Fibroblast of gingiva (primary cell): ENCODE results near the gene DZIP3.
"Not testable (repeated sequence)": the region's sequence is repeated elsewhere in the genome, so short reads cannot be mapped to it uniquely, and the experiment has no call there.

Source experiments
- DNase-seq: peaks from one replicate; pipeline ENCODE4 v3.0.0-alpha.2; 2011; ENCODE audit warnings: low read depth

Gene DZIP3

GRCh38 chr3:108602249-108602934 is 12.9 kb downstream of the DZIP3 start:
- DNase-seq, result no peak

GRCh38 chr3:108602935-108603294 is 13.4 kb downstream of the DZIP3 start:
- DNase-seq, result no peak

GRCh38 chr3:108603691-108604090 is 14.2 kb downstream of the DZIP3 start:
- DNase-seq, result peak; percentile 6

DNA sequence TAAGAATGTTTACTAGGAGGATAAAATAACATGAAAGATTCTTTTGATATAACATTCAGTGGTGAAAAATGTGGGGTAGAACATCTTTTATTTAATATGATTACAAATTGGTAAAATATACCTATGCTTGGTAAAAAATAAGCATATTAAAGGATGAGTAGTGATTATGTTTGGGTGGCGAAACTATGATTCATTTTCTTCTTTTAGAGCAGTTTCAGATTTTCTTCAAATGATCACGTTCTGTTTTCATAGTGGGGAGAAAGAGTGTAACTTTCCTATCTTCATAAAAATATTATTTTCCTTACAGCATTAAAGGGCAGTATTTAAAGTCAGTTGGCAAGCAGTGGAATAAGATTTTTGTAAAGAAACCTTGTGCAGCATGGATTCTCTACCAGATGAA is 15.5 kb downstream of the DZIP3 start:
- DNase-seq, result no peak

GRCh38 chr3:108605491-108605890 is 16.0 kb downstream of the DZIP3 start:
- no peak for DNase-seq

DNA sequence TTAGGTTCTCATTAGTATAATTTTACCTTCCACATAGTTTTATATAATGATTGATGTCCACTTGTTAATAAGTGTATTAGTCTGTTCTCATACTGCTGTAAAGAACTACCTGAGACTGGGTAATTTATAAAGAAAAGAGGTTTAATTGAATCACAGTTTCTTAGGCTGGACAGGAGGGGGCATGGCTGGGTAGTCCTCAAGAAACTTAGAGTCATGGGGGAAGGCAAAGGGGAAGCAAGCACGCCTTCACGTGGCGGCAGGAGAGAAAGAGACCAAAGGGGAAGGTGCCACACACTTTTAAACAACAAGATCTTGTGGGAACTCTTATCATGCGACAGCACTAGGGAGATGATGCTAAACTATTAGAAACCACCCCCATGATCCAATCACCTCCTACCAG is 19.2 kb downstream of the DZIP3 start:
- no peak for DNase-seq

- DNase-seq, result no peak
Observed at GRCh38 chr3:108610651-108611050, 21.1 kb downstream of the DZIP3 start.

GRCh38 chr3:108616090-108616489 is 26.6 kb downstream of the DZIP3 start:
- not testable (repeated sequence) for DNase-seq

DNA sequence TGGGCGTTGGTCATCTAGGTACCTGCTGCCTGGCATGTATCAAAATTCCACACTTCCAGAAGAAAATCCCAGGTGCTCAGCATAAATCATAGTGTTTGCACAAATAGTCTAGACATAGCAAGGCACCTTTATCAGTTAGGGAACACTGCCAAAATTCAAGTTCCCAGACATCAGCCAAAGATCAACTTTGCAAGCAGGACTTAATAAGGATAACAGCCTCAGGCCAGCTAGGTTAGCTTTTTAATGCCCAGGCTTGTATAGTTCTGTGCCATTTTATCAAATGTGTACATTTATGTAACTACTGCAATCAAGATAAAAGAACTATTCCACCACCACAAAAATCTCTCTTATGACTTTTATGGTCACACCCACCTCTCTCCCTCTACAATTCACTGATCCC is 30.7 kb downstream of the DZIP3 start:
- DNase-seq, result no peak

- no peak for DNase-seq
Observed at GRCh38 chr3:108623504-108623903, 34.0 kb downstream of the DZIP3 start.

GRCh38 chr3:108629974-108630373 is 40.5 kb downstream of the DZIP3 start:
- no peak for DNase-seq

DNA sequence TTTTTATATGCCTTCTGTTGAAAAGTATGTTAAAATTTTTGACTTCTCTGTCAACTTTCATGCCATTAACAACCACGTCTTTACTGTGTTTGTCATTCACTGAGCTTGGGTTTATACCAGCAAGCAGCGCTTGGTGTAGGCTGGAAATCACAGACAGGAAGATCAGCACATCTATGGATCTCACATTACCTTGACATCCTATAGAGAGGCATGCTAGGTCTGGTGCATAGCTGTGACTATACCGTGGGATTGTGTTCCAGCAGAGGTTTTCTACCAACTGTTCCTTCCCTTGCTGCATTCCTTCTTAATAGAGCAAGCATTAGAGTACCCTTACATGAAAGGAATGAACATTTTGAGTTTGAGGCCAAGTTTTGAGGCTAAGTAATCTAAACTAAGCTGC is 53.0 kb downstream of the DZIP3 start:
- no peak for DNase-seq

- DNase-seq, result no peak
Observed at GRCh38 chr3:108645364-108645763, 55.8 kb downstream of the DZIP3 start.

GRCh38 chr3:108655664-108656063 is 66.1 kb downstream of the DZIP3 start:
- not testable (repeated sequence) for DNase-seq

GRCh38 chr3:108661699-108662098 is 72.2 kb downstream of the DZIP3 start:
- DNase-seq, result no peak

DNA sequence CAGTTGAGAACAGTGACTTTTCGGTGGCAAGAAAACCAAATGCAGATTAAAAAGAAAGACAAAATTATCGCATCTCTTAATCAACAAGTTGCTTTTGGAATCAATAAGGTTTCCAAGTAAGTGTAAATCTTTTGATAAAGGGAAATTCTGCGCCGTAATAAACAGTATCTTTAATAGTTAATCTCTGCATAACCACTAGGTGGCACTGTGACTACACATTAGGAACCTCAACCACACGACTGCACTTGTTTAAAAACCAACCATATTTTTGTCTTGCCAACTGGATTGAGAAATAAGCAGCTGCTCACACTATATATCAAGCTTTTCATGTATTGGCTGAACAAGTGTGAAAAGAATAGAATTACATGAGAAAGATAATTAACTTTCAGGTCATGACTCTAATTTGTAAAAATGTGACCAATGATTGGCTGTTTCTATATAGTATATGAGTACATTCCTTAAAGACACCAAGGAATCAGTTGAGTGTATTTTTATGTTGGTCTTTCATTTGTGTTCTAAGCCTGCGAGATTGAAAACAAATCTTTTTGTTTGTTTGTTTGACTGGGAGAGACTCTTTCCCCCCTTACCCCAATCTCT is 72.7 kb downstream of the DZIP3 start:
- peak; percentile 81 for DNase-seq

GRCh38 chr3:108664266-108664665 is 74.7 kb downstream of the DZIP3 start:
- DNase-seq, result no peak

DNA sequence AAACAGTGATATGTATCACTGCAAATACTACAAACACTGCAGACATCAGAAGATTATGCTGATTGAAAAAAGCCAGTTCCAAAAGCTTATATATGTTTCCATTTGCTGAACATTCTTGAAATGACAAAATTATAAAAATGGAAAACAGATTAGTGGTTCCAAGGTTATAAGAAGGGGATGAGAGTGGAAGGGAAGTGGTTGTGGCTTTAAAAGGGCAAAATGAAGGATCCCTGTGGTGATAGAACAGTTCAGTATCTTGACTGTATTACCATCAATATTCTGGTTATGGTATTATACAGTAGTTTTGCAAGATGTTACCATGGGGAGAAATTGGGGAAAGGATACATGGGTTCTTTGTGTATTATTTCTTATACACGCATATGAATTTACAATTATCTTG is 77.8 kb downstream of the DZIP3 start:
- DNase-seq, result no peak

DNA sequence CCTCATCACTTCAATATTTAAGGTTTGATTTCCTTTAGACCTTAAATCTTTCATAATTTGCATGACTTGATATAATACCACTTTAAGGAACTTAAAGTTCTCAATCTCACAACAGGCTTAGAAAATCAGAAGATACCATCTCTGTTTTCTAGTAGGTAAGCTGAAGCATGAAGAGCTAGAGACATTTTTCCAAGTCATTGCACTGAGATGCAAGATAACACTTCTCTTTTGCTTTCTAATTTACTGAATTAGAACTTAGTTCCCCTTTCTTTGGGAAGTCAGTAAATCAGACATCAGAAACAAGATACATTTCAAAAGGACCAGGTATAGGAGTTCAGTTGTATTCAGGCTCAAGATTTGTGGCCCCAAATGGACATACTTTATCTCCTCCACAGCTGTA is 79.7 kb downstream of the DZIP3 start:
- DNase-seq, result no peak

DNA sequence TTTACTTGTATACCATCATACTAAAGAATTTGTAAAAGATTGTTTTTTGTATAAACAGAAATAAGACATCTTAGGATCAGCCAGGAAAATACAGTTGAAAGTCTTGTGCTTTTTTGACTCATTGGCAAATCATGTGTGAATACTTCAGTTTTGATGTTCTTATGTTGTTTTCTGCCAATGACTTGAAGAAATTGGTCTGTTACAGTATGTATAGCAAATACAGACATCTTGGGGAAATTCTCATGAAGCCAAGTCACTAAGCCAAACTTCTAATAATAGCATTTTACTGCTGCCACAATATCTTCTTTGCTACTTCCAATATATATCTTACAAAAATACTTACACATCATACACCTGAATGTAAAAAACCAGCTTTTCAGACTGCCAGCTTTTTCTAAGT is 83.2 kb downstream of the DZIP3 start:
- DNase-seq, result no peak

GRCh38 chr3:108673988-108674661 is 84.6 kb downstream of the DZIP3 start:
- no peak for DNase-seq

DNA sequence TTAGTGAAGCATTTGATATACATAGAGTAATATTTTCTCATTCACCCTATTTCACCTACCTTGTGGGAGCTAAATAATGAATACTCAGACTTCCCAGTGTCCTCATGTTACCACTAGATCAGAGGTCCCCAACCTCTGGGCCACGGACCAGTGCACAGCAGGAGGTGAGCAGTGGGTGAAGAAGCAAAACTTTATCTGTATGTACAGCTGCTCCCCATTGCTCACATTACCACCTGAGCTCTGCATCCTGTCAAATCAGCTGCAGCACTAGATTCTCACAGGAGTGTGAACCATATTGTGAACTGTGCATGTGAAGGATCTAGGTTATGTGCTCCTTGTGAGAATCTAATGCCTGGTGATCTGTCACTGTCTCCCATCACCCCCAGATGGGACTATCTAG is 88.3 kb downstream of the DZIP3 start:
- DNase-seq, result no peak

- not testable (repeated sequence) for DNase-seq
Observed at GRCh38 chr3:108692286-108692685, 102.8 kb downstream of the DZIP3 start.

GRCh38 chr3:108698461-108698860 is 108.9 kb downstream of the DZIP3 start:
- DNase-seq, result no peak
